BJ (cell line): ENCODE results near the gene WDR81. TPM values are rescaled to one million over a fixed set of nuclear protein-coding genes. Genes with fewer than 3 reads are reported as not detected.

Experiments used
- CTCF ChIA-PET: fragments of 350-600 bp; formaldehyde crosslinking; extraction: SDS; loops from one replicate; lab custom pipeline; 2021; ENCODE audit warnings: antibody characterized with exemption, inconsistent platforms; lab: Yijun Ruan, JAX
- POLR2A ChIA-PET: fragments of 300-600 bp; sonication (Branson Sonifier 250); formaldehyde crosslinking; extraction: SDS; loops from one replicate; lab custom pipeline; 2021; ENCODE audit warnings: antibody characterized with exemption; lab: Charles Lee
- DNase-seq: peaks from one replicate; pipeline ENCODE4 v3.0.0-alpha.2; 2011; ENCODE audit warnings: low read depth
- H3K27me3 ChIP-seq: 2 replicates; pipeline ENCODE4 v1.6.0; 2011; ENCODE audit warnings: low read length; ENCODE audit not compliant: control insufficient read depth, insufficient read depth
- H3K36me3 ChIP-seq: 2 replicates; pipeline ENCODE4 v1.5.1; 2011; ENCODE audit warnings: low read length; ENCODE audit not compliant: control insufficient read depth, insufficient read depth
- H3K4me3 ChIP-seq: 2 replicates; pipeline ENCODE4 v1.5.1; 2011; ENCODE audit warnings: low read depth, mild to moderate bottlenecking, control low read depth, low read length
- CTCF ChIP-seq: IDR thresholded peaks from 2 replicates; pipeline ENCODE4 v1.5.1; 2011; ENCODE audit warnings: low read depth, mild to moderate bottlenecking, control low read depth, inconsistent platforms, low read length, moderate library complexity; ENCODE audit not compliant: insufficient read depth
- polyA plus RNA-seq: library from polyadenylated mRNA; depleted of rRNA; stranded (reverse); fragments of >200 nt; gene quantifications from 2 replicates; pipeline ENCODE4 v1.2.3, GENCODE V29; 2011

The WDR81 gene
- polyA plus RNA-seq, 1 experiment, result 4.8 TPM

GRCh38 chr17:1725642-1726511 is 1.4 kb downstream of the WDR81 start:
- ChIA-PET POLR2A (no interaction called here), CTCF (interaction anchor here (0.6 to 2.9 kb wide), 4 partner anchors 11 to 103 kb away, joined by 3 to 10 read pairs (median 3); partner anchors contain the start of genes RPA1 and SMYD4)
- H3K4me3 ChIP-seq, result no peak overlapping the region; the same call in none of the 2 replicates
- no peaks in the 10 kb centered on the region for H3K27me3 ChIP-seq
- H3K36me3 ChIP-seq, result peaks cover 17% of the 10 kb centered on the region
- TF ChIP-seq CTCF, result no peak
- no peak for DNase-seq

- H3K4me3 ChIP-seq, result no peak overlapping the region
- peaks cover 17% of the 10 kb centered on the region for H3K36me3 ChIP-seq
- TF ChIP-seq CTCF, result no peak
- DNase-seq, result no peak
- POLR2A ChIA-PET, result no interaction called here
- CTCF ChIA-PET, result interaction anchor here (1.1 to 2.9 kb wide), 3 partner anchors 10 to 57 kb away, joined by 3 to 10 read pairs (median 3); no protein-coding TSS in a partner anchor
- no peaks in the 10 kb centered on the region for H3K27me3 ChIP-seq
Measured at GRCh38 chr17:1726626-1727257, 2.2 kb downstream of the WDR81 start.

- Histone ChIP-seq H3K4me3 (no peak overlapping the region), H3K36me3 (peaks cover 17% of the 10 kb centered on the region), H3K27me3 (no peaks in the 10 kb centered on the region)
- CTCF ChIA-PET, result interaction anchor here (1.1 to 2.9 kb wide), 3 partner anchors 9 to 57 kb away, joined by 3 to 10 read pairs (median 3); no protein-coding TSS in a partner anchor
- POLR2A ChIA-PET, result no interaction called here
- no peak for DNase-seq
- TF ChIP-seq CTCF, result no peak
Measured at GRCh38 chr17:1727258-1727789, 2.8 kb downstream of the WDR81 start.

- no peaks in the 10 kb centered on the region for H3K27me3 ChIP-seq
- CTCF ChIA-PET, result interaction anchor here (0.5 to 2.9 kb wide), 3 partner anchors 54 to 89 kb away, joined by 3 to 10 read pairs (median 3); no protein-coding TSS in a partner anchor
- H3K36me3 ChIP-seq, result peaks cover 19% of the 10 kb centered on the region
- DNase-seq, result no peak
- TF ChIP-seq CTCF, result no peak
- H3K4me3 ChIP-seq, result no peak overlapping the region
- POLR2A ChIA-PET, result no interaction called here
Measured at GRCh38 chr17:1727876-1728630, 3.5 kb downstream of the WDR81 start.
